HG03565 (cell line): Measurements from ENCODE around the gene TBL1X.
A peak's percentile ranks its signal among the peaks of the same experiment; 100 is the strongest.
"Not testable (repeated sequence)": the region's sequence is repeated elsewhere in the genome, so short reads cannot be mapped to it uniquely, and the experiment has no call there.

ENCODE experiments used
- ATAC-seq: cut with Tn5 transposase; IDR thresholded peaks from one replicate; pipeline ENCODE4 v1.9.1; 2021; ENCODE audit warnings: mild to moderate bottlenecking, moderate library complexity; ENCODE audit not compliant: unreplicated experiment

Gene TBL1X

DNA sequence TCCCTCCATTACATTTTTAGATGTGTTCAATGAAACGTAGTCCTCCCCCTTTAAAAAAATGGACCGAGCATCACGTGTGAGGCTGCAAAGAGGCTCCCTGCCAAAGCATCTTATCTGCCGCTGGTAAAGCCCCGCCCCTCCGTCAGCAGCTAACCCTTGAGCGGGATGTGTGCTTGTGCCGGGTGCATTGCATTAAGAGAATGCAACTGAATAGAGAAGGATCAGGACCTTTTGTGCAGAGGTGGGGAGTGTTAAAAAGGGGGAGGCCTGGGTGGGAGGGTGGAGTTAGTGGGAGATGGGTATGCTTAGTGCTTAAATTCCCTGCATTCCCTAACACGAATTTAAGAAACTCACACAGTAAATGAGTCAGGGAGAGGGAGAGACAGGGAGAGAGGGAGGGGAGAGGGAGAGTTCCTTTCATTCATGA is 66.0 kb downstream of the TBL1X start:
- peak; percentile 76 for ATAC-seq

DNA sequence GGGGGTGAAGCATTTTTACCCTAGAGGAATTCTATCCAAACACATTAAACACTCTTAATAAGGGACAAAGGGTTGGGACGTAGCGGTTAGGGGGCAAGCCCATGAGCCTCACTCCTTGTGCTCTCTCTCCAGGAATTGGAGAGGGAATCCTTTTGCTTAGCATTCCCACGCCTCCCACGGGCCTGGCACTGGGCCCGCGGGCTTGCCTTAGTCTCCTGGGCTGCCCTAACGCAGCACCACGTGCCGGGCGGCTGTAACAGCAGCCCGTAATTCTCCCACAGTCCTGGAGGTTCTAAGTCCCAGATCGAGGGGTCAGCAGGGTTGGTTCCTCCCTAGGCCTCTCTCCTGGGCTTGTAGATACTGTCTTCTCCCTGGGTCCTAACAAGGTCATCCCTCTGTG is 67.5 kb downstream of the TBL1X start:
- no peak for ATAC-seq

DNA sequence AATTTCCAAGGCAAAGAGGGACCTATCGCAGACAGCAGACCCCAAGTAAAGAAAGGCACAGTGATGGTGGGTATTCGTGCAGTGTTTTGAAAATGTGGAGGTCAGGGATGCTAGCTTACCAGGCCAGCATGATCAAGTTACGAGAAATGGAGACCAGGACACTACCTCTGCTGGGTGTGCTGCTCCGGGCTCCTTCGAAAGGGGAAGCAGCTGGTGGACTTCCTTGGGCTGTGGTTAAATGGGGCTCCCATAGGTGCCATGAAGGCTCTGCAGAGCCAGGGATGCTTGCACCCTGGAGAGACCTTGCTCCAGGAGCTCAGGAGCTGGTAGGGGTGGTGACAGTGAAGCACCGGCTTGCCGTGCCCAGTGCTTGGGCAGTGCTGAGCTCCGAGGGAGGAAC is 68.8 kb downstream of the TBL1X start:
- ATAC-seq, result no peak

- no peak for ATAC-seq
Measured at GRCh38 chrX:9534686-9535085, 69.8 kb downstream of the TBL1X start.

GRCh38 chrX:9535101-9535500 is 70.2 kb downstream of the TBL1X start:
- ATAC-seq, result no peak

DNA sequence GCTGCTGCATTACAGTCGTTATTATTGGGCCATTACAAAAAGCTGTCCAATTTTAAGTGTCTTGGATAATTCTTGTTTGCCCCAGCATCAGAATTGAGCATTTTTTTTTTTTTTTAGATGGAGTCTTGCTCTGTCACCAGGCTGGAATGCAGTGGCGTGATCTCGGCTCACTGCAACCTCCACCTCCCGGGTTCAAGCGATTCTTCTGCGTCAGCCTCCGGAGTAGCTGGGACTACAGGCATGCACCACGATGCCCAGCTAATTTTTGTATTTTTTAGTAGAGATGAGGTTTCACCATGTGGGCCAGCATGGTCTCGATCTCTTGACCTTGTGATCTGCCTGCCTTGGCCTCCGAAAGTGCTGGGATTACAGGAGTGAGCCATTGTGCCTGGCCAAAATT is 71.3 kb downstream of the TBL1X start:
- not testable (repeated sequence) for ATAC-seq

GRCh38 chrX:9537781-9538180 is 72.9 kb downstream of the TBL1X start:
- ATAC-seq, result no peak

- no peak for ATAC-seq
Measured at GRCh38 chrX:9538544-9539045, 73.7 kb downstream of the TBL1X start.

- ATAC-seq, result no peak
Measured at GRCh38 chrX:9539605-9540387, 74.9 kb downstream of the TBL1X start.

DNA sequence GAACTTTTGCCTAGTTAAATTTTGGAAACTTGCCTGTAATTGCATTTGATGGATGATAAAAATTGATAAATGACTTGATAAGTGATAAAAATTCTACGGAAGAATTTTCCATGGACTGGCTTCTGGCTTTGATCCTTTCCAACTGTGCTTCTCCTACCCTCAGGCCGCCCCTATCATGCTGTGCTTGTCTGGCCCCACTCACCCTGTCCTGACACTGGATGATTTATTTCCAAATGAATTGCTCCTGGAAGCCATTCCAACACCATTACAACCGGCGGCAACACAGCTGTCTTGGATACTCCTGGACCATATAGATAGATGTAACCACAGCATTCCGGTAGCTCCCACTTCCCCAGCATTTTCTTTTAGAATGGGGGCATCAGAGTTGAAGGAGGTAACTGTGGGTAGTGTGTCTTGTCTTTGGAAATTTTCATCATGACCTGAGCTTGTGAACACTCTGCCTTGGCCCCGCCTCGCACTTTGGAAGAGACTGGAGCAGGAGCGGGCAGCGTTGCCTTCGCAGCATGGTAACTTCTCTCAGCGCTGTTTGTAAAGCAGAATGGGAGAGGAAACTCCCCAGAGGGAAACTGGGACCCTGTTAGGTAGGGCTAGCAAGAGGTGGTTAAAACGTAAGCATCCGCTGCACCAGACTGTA is 77.4 kb downstream of the TBL1X start:
- ATAC-seq, result no peak

- ATAC-seq, result no peak
Measured at GRCh38 chrX:9542761-9543111, 77.9 kb downstream of the TBL1X start.

DNA sequence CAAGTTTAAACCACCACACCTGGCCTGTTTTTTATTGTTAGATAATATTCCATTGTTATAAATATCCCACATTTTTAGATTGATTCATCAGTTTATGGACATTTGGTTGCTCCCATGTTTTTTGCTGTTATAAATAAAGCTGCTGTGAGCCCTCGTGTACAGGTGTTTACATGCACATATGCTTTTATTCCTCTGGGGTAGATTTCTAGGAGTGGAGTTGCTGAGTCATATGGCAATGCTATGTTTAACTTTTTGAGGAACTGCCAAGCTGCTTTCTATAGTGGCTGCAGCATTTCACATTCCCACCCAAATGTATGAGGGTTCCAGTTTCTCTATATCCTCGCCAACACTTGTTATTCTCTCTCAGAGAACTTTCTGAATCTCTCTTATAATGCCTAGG is 90.5 kb downstream of the TBL1X start:
- no peak for ATAC-seq

GRCh38 chrX:9557091-9557490 is 92.2 kb downstream of the TBL1X start:
- no peak for ATAC-seq

GRCh38 chrX:9557521-9557920 is 92.7 kb downstream of the TBL1X start:
- ATAC-seq, result no peak

DNA sequence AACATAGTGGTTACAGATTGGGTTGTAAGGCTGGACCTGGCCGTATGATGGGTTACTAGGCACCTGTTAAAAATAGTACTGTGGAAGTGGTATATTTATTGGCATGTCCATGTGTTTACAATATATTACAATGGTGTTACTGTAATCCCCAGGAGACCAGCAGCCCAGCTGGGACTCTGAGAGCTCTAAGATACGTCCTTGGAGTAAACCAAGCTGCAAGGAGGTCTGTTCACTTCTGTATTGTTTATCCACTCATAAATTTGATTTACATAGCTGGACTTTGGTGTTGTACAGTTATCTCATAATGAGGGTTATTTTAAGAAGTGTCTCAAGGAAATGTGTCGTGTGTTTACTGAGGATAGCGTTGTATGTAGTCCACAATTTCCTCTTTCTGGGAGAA is 93.8 kb downstream of the TBL1X start:
- ATAC-seq, result no peak

DNA sequence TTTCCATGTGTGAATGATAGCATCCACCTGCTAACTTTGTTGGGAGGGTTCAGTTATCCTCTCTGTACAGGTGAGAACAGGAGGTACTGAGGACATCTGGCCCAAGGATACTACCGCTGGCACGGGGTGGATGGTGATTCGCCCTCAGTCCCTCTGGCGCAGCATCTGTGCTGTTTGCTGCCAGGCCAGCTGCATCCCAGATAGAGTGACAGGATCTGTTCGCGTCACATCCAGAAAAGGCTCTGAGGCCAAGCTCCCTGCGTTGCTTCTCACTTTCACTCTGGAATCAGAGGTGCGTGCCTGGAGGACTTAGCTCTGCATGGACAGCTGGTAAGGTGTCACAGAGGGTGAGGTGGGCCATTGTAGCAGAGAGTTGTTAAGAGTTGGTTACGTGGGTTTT is 95.4 kb downstream of the TBL1X start:
- no peak for ATAC-seq

GRCh38 chrX:9561199-9561598 is 96.3 kb downstream of the TBL1X start:
- ATAC-seq, result no peak

DNA sequence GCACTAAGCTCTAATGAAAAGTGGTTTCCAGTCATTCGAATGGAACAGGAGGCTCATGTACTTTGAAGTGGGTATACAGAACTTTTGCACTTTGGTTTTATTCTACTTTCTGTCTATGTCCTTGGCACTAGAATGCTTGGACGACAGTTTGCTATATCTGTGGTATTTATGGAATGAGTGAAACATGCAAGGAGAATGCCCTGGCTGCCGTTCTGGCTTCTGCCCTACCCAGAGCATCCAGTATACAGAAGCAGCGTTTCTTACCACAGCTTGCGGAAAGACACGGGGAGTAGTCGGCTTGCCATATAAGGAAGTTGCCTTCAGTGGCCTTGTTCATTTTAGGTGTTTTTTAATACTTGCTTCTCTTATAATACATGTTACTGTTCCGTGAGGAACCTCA is 98.0 kb downstream of the TBL1X start:
- ATAC-seq, result no peak

GRCh38 chrX:9566150-9566621 is 101.3 kb downstream of the TBL1X start:
- ATAC-seq, result no peak

DNA sequence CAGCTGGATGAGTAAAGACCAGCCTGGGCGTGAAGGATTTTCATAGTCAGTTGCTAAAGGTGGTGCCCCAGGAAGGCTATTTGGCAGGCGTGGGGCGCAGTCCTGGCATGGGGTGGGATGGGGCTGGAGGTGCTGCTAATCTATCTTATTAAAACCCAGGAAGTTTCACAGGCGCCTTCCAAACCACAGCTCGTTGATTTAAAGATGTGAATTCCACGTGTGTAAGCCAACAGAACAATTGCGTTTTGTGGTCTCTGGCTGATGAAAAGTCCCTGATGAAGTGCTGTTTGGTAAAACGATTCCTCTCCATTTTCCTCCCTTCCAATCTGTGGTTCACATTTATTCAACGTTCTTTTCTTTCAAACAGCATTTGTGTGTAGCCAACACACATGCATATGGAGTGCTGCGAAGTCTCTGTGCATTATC is 105.0 kb downstream of the TBL1X start:
- no peak for ATAC-seq

- peak; percentile 13 for ATAC-seq
Measured at GRCh38 chrX:9573282-9574106, 108.6 kb downstream of the TBL1X start.
